Right lobe of liver (tissue), 6 donors: Measurements from ENCODE around the gene SLC10A2. TPM values are rescaled to one million over a fixed set of nuclear protein-coding genes. Genes with fewer than 3 reads are reported as not detected.

Source experiments
- ATAC-seq, 4 donors: fragments of 200-7000 bp; cut with Tn5 transposase; one replicate each; pipeline ENCODE4 v1.9.1; 2020; ENCODE audit warnings: mild to moderate bottlenecking in 4 of 4, moderate library complexity in 4 of 4
- DNase-seq, 3 donors: peaks; one replicate each; pipeline ENCODE4 v3.0.0-alpha.2; 2020
- H3K27ac ChIP-seq, 3 donors: fragments of 200-600 bp; one replicate each; pipeline ENCODE4 v1.8.0; 2022
- H3K27me3 ChIP-seq, 2 donors: fragments of 200-600 bp; one replicate each; pipeline ENCODE4 v1.8.0; 2022
- H3K36me3 ChIP-seq, 4 donors: fragments of 200-600 bp; sonication (generic) in 1 of 4; one replicate each; pipeline versions ENCODE4 v1.5.1 to v1.8.0; 2017 to 2022; ENCODE audit warnings: control low read depth in 1 of 4
- H3K4me1 ChIP-seq, 4 donors: fragments of 200-600 bp; sonication (generic) in 1 of 4; one replicate each; pipeline versions ENCODE4 v1.5.1 to v1.8.0; 2017 to 2022; ENCODE audit warnings: control low read depth in 1 of 4
- H3K4me3 ChIP-seq, 3 donors: fragments of 200-600 bp; one replicate each; pipeline ENCODE4 v1.8.0; 2022
- H3K9me3 ChIP-seq, 4 donors: fragments of 200-600 bp; sonication (generic) in 1 of 4; one replicate each; pipeline versions ENCODE4 v1.5.1 to v1.8.0; 2017 to 2022; ENCODE audit warnings: control low read depth in 1 of 4
- CTCF ChIP-seq, 4 donors: fragments of 200-600 bp in 3 of 4; fragments of 450-650 bp in 1 of 4; IDR thresholded peaks; one replicate each; pipeline versions ENCODE4 v1.5.1 to v1.8.0; 2016 to 2022; ENCODE audit warnings: antibody characterized with exemption in 4 of 4, mild to moderate bottlenecking in 2 of 4
- POLR2A ChIP-seq: fragments of 450-650 bp; IDR thresholded peaks from one replicate; pipeline ENCODE4 v1.6.1; 2017; ENCODE audit warnings: antibody characterized with exemption, mild to moderate bottlenecking
- WGBS: methylation state at CpG from one replicate; pipeline ENCODE4 v1.1.6; 2018; ENCODE audit warnings: low coverage, low lambda C conversion rate; ENCODE audit not compliant: insufficient coverage; ENCODE audit errors: missing lambda C conversion rate; 5-methylcytosine and 5-hydroxymethylcytosine counted together
- intact Hi-C, 2 donors: fragments of 100-400 bp; cut with DNase I; formaldehyde crosslinking; loops; one replicate each; pipeline versions ENCODE4 v1.11.2 to v1.14.1; 2022
- total RNA-seq, 6 experiments: library from RNA; depleted of rRNA in 2 of 6; stranded (reverse); fragments of >200 nt in 2 of 6; fragmentation: NEBNext Ultra II Directional in 3 of 6; extraction: Animal tissue kit (Norgen Biotek cat#: 25700) in 3 of 6; gene quantifications; one replicate each; pipeline versions ENCODE4 v1.1.0 to v1.2.4, GENCODE V29; 2016 to 2023
- donor health status: DM: no; HTN: yes; CAD: no.
- donor health status: DM: no; HTN: no; CAD: no.
- donor health status: DM: no; HTN: no; CAD: no.
- donor health status: DM: no; HTN: yes; CAD: no.
- donor health status: DM: no; HTN: yes; CAD: no.

Gene SLC10A2
- total RNA-seq, 6 experiments from 2014 or later: not detected

GRCh38 chr13:103030776-103031175, 35.4 kb downstream of the SLC10A2 start:
- H3K4me1 ChIP-seq: no peaks in the 10 kb centered on the region
- no peaks in the 10 kb centered on the region for H3K27me3 ChIP-seq
- H3K27ac ChIP-seq: no peak overlapping the region
- H3K4me3 ChIP-seq: no peak overlapping the region
- TF ChIP-seq POLR2A (no peak), CTCF (IDR thresholded peaks at IDR 0.05) (no peak)
- intact Hi-C loops: no loop called here
- ATAC-seq (no peak), DNase-seq (no peak)
- H3K9me3 ChIP-seq: no peaks in the 10 kb centered on the region
- H3K36me3 ChIP-seq: no peaks in the 10 kb centered on the region
- WGBS: 44% methylated on average over 2 of the region's 2 CpGs

GRCh38 chr13:103029798-103030197, 36.4 kb downstream of the SLC10A2 start:
- intact Hi-C loops: no loop called here
- 20% methylated on average over 1 of the region's 2 CpGs for WGBS
- no peaks in the 10 kb centered on the region for H3K9me3 ChIP-seq
- DNase-seq: no peak
- no peak overlapping the region for H3K27ac ChIP-seq
- no peaks in the 10 kb centered on the region for H3K36me3 ChIP-seq
- no peak overlapping the region for H3K4me3 ChIP-seq
- ATAC-seq: no peak
- no peaks in the 10 kb centered on the region for H3K27me3 ChIP-seq
- no peaks in the 10 kb centered on the region for H3K4me1 ChIP-seq
- TF ChIP-seq POLR2A: no peak

GRCh38 chr13:103022336-103022735, 43.9 kb downstream of the SLC10A2 start:
- TF ChIP-seq POLR2A: no peak
- TF ChIP-seq CTCF (IDR thresholded peaks at IDR 0.05): no peak
- Histone ChIP-seq H3K9me3 (no peaks in the 10 kb centered on the region), H3K4me3 (no peak overlapping the region), H3K4me1 (no peaks in the 10 kb centered on the region), H3K27ac (no peak overlapping the region), H3K27me3 (no peaks in the 10 kb centered on the region), H3K36me3 (no peaks in the 10 kb centered on the region)
- ATAC-seq (no peak), DNase-seq (no peak)
- WGBS: 56% methylated on average over 3 of the region's 3 CpGs
- intact Hi-C loops: no loop called here

- Histone ChIP-seq H3K36me3 (no peaks in the 10 kb centered on the region), H3K27me3 (no peaks in the 10 kb centered on the region), H3K4me3 (no peak overlapping the region), H3K4me1 (no peaks in the 10 kb centered on the region), H3K27ac (no peak overlapping the region), H3K9me3 (no peaks in the 10 kb centered on the region)
- intact Hi-C loops: no loop called here
- ATAC-seq: no peak
- 43% methylated on average over 2 of the region's 2 CpGs for WGBS
- no peak for TF ChIP-seq CTCF (IDR thresholded peaks at IDR 0.05)
- TF ChIP-seq POLR2A: no peak
- DNase-seq: no peak
Observed at GRCh38 chr13:103018556-103018955, 47.7 kb downstream of the SLC10A2 start.

DNA sequence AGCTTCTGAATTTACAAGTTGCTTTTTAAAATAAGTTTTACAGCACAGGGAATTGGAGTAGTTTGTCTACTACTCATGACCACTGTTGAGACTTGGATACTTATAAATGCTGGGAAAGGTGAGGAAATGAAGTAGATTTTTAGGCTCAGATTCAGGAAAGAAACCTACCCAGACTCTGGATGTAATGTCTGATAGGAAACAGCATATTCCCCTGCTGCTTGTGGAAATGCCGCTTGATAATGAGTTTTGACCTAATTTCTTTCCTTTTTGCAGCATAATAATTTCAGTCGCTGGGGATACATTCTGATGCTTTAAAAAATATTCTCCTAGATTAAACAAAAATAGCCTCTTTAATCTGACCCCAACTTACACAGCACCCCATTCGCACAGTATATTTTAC, 53.6 kb downstream of the SLC10A2 start:
- intact Hi-C loops: no loop called here
- Histone ChIP-seq H3K27ac (no peak overlapping the region), H3K4me1 (no peaks in the 10 kb centered on the region), H3K36me3 (no peaks in the 10 kb centered on the region), H3K9me3 (no peaks in the 10 kb centered on the region), H3K4me3 (no peak overlapping the region), H3K27me3 (no peaks in the 10 kb centered on the region)
- WGBS: 74% methylated on average over 3 of the region's 3 CpGs
- DNase-seq: no peak
- no peak for ATAC-seq
- TF ChIP-seq CTCF (IDR thresholded peaks at IDR 0.05): no peak
- no peak for TF ChIP-seq POLR2A
